Adrenal gland (tissue), 5 donors: Measurements from ENCODE around the gene TMEM213.

Source experiments
- CTCF ChIP-seq, 6 experiments: fragments of 450-650 bp in 4 of 6; fragments of 200-600 bp in 2 of 6; sonication (generic) in 1 of 6; IDR thresholded peaks; 1 replicate in 5 of 6; 2 replicates in 1 of 6; pipeline versions ENCODE4 v1.5.1 to v1.8.0; 2016 to 2021; ENCODE audit warnings: antibody characterized with exemption in 6 of 6, mild to moderate bottlenecking in 2 of 6, moderate library complexity in 1 of 6
- POLR2A ChIP-seq, 2 donors: fragments of 450-650 bp; IDR thresholded peaks; one replicate each; pipeline ENCODE4 v1.6.1; 2017; ENCODE audit warnings: antibody characterized with exemption in 2 of 2, mild to moderate bottlenecking in 2 of 2, moderate library complexity in 1 of 2
- donor health status: DM: no; HTN: no; CAD: no.

- TF ChIP-seq CTCF (IDR thresholded peaks at IDR 0.05) = no peak
- no peak for TF ChIP-seq POLR2A (IDR thresholded peaks at IDR 0.05)
These were observed 25.2 kb downstream of the TMEM213 start for GRCh38 chr7:138822867-138823535.
